HG03469 (cell line): ENCODE results near the gene CFAP100.

Experiments used
- ATAC-seq: cut with Tn5 transposase; IDR thresholded peaks from one replicate; pipeline ENCODE4 v1.9.1; 2021; ENCODE audit warnings: mild to moderate bottlenecking, moderate library complexity, moderate number of reproducible peaks; ENCODE audit not compliant: unreplicated experiment

CFAP100 gene

GRCh38 chr3:126394179-126394976, at the start of gene CFAP100:
Gene CFAP100, plus strand, starts transcription at chr3:126394909. Its CDS starts 1,092 bp downstream, at chr3:126396001.
- ATAC-seq, result no peak

- no peak for ATAC-seq
These were observed 49.5 kb upstream of the CFAP100 start for GRCh38 chr3:126345231-126345630.

DNA sequence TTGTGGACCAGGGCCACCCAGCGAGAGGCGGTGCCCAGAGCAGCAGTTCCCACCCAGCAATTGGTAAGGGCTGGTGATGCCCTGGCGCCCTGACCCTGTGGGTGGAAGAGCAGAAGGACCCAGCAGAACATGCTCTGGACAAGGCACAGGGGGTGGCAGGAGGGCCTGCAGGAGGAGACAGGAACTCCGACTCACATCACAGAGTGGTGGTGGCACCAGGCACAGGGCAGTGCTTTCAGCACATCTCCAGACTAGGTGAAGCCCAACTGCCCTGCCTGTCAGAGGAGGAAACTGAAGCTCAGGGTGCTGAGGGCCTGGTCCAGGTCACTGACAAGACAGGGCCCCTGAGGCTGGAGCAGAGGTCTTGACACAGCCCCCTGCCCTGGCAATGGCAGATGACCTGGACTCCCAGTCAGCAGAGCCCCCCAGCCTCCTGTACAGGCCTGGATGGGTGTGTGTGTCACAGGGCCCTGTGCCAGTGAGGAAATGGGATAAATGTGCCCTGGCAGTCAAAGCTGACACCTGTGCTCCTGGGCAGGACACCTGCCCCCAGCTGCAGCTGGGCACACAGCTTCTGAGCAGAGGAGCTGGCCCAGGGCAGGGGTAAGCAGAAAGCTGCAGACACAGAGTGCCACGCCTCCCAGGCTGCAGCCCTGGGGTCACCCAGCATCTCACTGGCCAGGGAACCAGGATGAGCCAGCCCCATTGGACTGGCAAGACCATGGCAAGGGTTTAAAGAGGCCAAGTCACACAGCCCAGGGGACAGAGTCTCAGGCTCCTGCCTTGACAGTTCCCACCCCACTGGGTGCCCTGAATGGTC, 48.9 kb upstream of the CFAP100 start:
- no peak for ATAC-seq

DNA sequence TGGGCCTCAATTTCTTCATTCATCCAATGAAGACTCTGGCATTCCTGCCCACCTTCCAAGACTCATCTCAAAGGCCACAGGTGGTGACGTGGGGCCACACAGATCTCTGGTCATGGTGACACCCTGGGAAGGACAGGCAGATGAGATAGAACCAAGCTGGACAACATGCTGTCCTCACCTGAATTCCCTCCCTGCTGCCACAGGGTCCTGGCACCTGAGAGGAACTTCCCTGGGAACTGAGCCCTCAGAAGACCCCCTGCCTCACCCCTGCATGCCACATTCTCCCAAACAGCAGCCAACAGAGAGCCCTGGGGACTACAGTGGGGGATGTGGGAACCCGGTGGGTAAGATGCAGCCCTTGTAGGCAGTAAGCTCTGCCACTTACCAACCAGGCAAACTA, 48.2 kb upstream of the CFAP100 start:
- no peak for ATAC-seq

DNA sequence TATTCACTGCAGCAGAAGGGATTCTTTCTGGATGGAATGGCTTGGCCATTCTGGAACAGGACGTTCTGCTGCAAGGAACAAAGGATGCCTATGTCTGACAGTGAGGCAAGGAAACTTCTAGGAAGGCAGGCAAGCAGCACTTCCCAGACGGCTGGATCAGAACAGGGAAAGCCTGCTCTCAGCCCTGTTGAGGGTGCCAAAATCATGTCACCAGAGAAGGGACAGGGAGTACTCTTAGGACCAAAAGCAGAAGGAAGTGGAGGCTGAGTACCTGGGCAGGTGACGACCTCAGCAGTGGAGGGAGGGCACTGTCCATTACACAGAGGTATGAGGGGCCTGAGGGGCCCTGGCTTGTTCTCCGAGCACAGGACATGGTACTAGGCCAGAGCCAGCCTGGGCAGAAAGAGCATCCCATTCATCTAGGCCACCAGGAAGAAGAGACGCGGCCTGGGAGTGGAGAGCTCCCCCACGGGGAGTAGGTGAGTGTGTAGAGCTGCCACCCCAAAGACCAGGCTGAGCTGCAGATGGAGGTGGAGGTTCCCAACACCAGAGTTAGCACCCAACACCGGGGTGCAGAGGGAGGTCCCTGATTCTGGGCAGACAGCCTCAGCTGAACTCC, 47.1 kb upstream of the CFAP100 start:
- no peak for ATAC-seq

- no peak for ATAC-seq
These were observed 46.3 kb upstream of the CFAP100 start for GRCh38 chr3:126348308-126348920.

DNA sequence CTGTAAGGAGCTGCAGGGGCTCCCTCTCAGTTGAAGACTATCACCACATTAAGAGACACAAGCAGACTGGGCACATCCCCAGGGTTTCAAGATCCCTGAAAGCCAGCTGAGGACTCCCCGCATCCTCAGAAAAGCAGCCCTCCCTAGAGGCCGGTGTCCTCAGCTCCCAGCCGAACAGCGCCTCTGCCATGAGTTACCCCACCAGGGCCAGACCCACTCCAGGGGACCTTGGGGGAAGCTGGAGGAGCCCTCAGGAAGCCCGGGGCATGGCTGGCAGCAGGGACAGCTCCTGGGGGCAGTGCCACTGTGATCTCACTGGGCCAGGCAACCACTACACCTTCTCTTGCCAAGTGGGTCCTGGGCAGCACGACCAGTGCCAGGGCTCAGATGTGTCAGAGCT, 45.6 kb upstream of the CFAP100 start:
- no peak for ATAC-seq

- ATAC-seq, result no peak
These were observed 44.9 kb upstream of the CFAP100 start for GRCh38 chr3:126349611-126350501.

DNA sequence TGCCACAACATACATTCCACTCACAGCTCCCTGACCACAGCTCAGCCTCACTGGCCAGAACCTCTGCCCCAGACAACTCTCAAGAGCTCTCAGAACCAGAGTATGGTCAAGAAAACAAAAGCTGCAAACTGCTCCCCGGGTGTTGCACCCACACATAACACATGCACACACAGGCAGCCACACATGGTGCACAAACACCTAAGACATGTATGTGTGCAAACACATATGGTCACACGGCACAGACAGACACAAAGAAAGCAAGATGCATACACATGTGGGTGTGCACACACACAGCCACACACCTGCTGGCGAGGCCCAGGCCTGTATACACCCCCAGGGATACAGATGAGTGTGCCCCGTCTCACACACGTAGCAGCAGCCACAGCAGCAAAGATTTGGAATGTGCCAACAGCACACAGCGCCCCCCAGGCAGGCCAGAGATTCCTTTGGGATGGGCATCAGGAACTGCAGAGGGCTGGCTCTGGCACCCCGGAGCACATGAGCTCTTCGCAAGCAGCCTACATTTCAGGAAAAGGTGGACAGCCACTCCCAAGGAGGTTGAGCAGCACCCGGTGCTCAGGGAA, 44.1 kb upstream of the CFAP100 start:
- no peak for ATAC-seq

DNA sequence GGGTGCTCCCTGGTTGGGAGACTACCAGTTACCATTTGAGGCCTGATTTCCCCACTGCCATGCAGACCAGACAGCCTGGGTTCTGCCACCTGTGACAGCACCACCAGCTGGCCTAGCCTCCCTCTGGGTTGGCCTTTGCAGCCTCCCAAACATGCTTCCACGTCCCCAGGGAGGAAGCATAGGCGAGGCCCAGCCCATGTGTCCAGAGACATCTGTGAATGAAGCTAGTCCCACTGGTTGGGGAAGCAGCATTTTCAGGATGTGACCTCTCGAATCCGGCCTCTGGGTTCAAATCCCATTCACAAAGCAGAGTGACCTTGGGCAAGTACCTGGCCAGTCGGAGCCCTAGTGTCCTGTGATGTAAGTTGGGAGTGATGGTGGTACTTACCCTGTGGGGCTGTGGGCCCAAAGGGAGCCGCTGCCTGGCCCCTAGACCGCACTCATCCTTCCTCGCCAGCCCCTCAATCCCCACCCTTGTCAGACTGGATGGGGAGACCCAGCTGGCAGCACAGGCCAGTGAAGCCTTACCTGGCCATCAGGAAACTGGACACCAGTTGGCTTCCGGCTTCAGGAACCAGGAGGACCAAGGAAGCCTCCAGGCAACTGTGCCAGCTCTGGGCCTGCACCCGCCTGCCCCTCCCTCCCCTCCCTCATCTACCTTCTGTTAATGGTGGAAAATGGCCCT, 43.5 kb upstream of the CFAP100 start:
- no peak for ATAC-seq

DNA sequence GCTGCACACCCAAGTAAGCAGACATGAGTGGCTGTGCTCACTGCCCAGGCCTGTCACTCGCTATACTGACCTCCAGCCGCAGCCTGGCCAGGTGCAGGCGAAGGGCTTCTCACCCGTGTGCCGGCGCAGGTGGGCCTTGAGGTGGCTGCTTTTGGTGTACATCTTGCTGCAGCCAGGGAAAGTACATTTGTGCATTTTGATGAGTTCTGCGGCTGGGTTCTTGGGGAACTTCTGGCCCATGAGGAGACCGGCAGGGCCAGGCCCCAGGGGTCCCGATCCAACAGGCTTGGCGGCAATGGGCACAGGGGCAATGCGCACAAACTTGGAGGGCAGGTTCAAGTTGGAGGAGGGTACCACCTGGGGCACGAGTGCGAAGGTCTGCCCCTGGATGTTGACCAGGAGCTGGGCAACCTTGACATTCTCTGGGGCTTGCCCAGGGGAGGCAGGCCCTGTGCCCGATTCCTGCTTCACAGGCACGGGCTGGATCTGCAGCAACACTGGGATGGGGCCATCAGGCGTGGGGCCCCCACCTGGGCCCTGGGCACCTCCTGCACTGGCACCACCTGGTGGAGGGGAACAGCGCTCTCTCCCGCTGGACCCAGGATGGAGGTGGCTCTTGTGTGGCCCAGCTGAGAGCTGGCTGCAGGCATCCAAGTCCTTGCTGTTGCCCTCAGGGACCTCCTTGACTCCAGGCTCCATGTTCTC, 42.8 kb upstream of the CFAP100 start:
- ATAC-seq, result no peak

GRCh38 chr3:126352476-126353454, 41.9 kb upstream of the CFAP100 start:
- ATAC-seq, result no peak

DNA sequence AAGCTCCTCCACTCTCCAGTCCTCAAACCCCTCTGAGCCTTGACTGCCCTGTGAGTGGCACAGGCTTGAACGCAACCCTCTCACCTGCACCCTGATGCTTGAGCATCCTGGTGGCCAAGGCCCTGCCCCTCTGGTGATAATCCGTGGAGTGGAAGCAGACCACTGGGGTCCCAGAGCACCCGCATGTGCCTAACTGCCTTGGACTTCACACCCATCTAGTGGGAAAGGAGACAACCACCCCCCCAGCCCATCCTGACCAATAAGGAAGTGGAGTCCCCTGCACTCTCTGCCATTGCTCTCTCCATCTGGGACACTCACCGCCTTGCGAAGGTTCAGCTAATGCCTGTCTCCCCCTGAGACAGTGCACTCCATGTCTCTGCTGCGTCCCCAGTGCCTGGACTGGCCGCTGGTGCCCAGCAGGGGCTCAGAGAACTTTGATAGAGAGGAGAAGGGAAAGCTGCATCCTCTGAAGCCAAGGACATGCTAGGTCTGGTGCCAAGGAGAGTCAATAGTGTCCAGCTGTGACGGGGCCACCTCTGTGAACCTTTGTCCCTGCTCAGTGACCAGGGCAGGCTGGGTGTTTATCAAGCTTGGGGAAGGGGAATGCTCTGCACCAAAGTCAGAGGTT, 40.9 kb upstream of the CFAP100 start:
- no peak for ATAC-seq

- no peak for ATAC-seq
These were observed 39.9 kb upstream of the CFAP100 start for GRCh38 chr3:126354776-126355175.

GRCh38 chr3:126355251-126355650, 39.5 kb upstream of the CFAP100 start:
- ATAC-seq, result no peak

- no peak for ATAC-seq
These were observed 38.8 kb upstream of the CFAP100 start for GRCh38 chr3:126355777-126356372.
